NCI-H1092 (cell line): ENCODE data around the gene STT3B.

Experiments used
- DNase-seq: peaks from one replicate; lab custom pipeline; 2025; lab: John Stamatoyannopoulos, UW

STT3B gene

GRCh38 chr3:31552103-31552502 lies 19.4 kb downstream of the STT3B start:
- no peak for DNase-seq

- no peak for DNase-seq
Observed at GRCh38 chr3:31553258-31553657, 20.5 kb downstream of the STT3B start.

- no peak for DNase-seq
Observed at GRCh38 chr3:31555204-31555603, 22.5 kb downstream of the STT3B start.

GRCh38 chr3:31559872-31560534 lies 27.3 kb downstream of the STT3B start:
- no peak for DNase-seq

GRCh38 chr3:31561891-31562290 lies 29.2 kb downstream of the STT3B start:
- no peak for DNase-seq

GRCh38 chr3:31562525-31562924 lies 29.8 kb downstream of the STT3B start:
- DNase-seq: no peak

GRCh38 chr3:31565288-31565687 lies 32.6 kb downstream of the STT3B start:
- DNase-seq: no peak

GRCh38 chr3:31567036-31567435 lies 34.3 kb downstream of the STT3B start:
- no peak for DNase-seq

- DNase-seq: no peak
Observed at GRCh38 chr3:31568649-31569048, 35.9 kb downstream of the STT3B start.

- DNase-seq: no peak
Observed at GRCh38 chr3:31571325-31571724, 38.6 kb downstream of the STT3B start.

- no peak for DNase-seq
Observed at GRCh38 chr3:31572236-31573004, 39.7 kb downstream of the STT3B start.

GRCh38 chr3:31573036-31573779 lies 40.5 kb downstream of the STT3B start:
- DNase-seq: no peak

GRCh38 chr3:31575448-31575847 lies 42.7 kb downstream of the STT3B start:
- no peak for DNase-seq

GRCh38 chr3:31576521-31576920 lies 43.8 kb downstream of the STT3B start:
- DNase-seq: no peak

- no peak for DNase-seq
Observed at GRCh38 chr3:31577232-31577631, 44.5 kb downstream of the STT3B start.

- no peak for DNase-seq
Observed at GRCh38 chr3:31579828-31580227, 47.1 kb downstream of the STT3B start.

- DNase-seq: no peak
Observed at GRCh38 chr3:31580645-31581044, 47.9 kb downstream of the STT3B start.

- no peak for DNase-seq
Observed at GRCh38 chr3:31581660-31582059, 48.9 kb downstream of the STT3B start.

- no peak for DNase-seq
Observed at GRCh38 chr3:31589228-31589627, 56.5 kb downstream of the STT3B start.

GRCh38 chr3:31590650-31591049 lies 57.9 kb downstream of the STT3B start:
- no peak for DNase-seq

GRCh38 chr3:31592764-31593163 lies 60.0 kb downstream of the STT3B start:
- no peak for DNase-seq

- no peak for DNase-seq
Observed at GRCh38 chr3:31596176-31596575, 63.5 kb downstream of the STT3B start.

GRCh38 chr3:31600431-31600830 lies 67.7 kb downstream of the STT3B start:
- DNase-seq: no peak
